Measurements from ENCODE around the gene PLSCR3.

The PLSCR3 gene

DNA sequence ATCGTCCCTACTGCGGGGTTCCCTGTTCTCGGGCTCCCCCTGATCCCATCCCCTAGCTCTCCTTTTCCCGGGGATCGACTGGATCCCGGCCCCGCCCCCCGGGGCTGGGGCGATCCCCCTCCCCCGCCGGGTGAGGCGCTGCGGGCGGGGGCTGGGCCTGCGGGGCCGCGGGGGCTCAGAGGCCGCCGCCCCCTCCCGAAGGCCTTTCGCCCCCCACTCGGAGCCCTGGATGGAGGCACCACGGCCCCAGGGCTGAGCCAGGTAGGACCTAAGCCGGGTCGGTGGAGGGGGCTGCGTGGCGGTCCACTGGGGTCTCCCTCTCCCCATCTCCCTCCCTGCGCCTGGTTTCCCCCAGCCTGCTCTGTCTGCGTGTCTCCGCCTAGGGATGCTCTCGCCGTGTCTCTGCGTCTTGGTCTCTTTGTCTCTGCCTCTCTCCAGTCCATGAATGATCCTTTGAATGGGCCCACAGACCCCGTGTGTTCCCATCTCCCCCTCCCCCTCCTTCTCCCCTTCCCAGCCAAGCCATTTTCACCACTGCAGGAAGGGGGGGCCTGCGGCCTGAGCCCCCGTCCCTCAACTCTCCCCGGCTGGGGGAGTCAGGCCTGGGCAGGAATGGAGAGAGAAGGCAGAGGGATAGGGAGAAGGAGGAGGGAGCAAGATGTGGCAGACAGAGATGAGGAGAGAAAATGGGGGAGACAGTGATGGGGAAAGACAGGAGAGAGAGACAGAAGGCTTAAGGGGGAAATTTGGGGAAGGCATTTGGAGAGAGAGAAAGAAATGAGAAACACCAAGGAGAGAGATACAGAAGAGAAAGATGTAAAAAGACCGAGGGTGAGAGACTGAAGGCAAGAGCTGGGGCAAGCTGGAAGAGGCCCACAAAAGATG is 11.3 kb upstream of the PLSCR3 start:
- Histone ChIP-seq H3K4me2 (ENCODE audit: low read length, poor library complexity, severe bottlenecking) (peak overlapping the region; percentile 75), H3K79me1 (replicated peaks; ENCODE audit: low read length, poor library complexity, severe bottlenecking) (peaks cover 16% of the 10 kb centered on the region), H3K9me3 (ENCODE audit: control insufficient read depth, low read length) (no peaks in the 10 kb centered on the region), H3K27ac (ENCODE audit: low read length, poor library complexity, severe bottlenecking) (peak overlapping the region; percentile 11), H2BK12ac (ENCODE audit: low read length in 2 of 2) (peak overlapping the region in 1 of 2 experiments; percentile 70), H2BK5ac (ENCODE audit: low read depth, low read length, poor library complexity, severe bottlenecking) (no peak overlapping the region), H4K91ac (ENCODE audit: low read length) (peak overlapping the region; percentile 76), H2AK5ac (ENCODE audit: low read length, severe bottlenecking) (no peak overlapping the region), H3K18ac (ENCODE audit: low read depth in 1 of 2, low read length in 2 of 2) (peak overlapping the region; percentile 88 to 92), H4K8ac (ENCODE audit: low read length) (no peak overlapping the region), H2BK15ac (ENCODE audit: low read depth, poor library complexity, severe bottlenecking) (peak overlapping the region; percentile 63), H3K27me3 (ENCODE audit: control insufficient read depth in 1 of 2, insufficient read depth in 1 of 2, low read length in 2 of 2) (no peaks in the 10 kb centered on the region), H3K4me3 (ENCODE audit: insufficient read depth in 1 of 2, low read depth in 1 of 2, low read length in 2 of 2) (peak overlapping the region; percentile 71 to 90), H3K23ac (ENCODE audit: low read length in 2 of 2) (peak overlapping the region in 1 of 2 experiments; percentile 89), H3K14ac (ENCODE audit: low read length in 2 of 2) (peak overlapping the region; percentile 62 to 91), H3K4ac (ENCODE audit: low read depth in 1 of 2, low read length in 2 of 2) (peak overlapping the region; percentile 58 to 71), H3K36me3 (ENCODE audit: control insufficient read depth in 1 of 2, insufficient read depth in 2 of 2, low read depth in 1 of 2, low read length in 2 of 2) (peaks cover 22 to 26% of the 10 kb centered on the region in 2 experiments), H3K9ac (ENCODE audit: low read length) (peak overlapping the region; percentile 90), H3K4me1 (ENCODE audit: control insufficient read depth, insufficient read depth, low read depth, low read length) (peaks cover 20% of the 10 kb centered on the region), H2AFZ (ENCODE audit: low read depth, low read length) (peak overlapping the region; percentile 64), H2BK120ac (ENCODE audit: low read depth, low read length) (peak overlapping the region; percentile 75)
- DNase-seq, result peak; percentile 34
- WGBS, result 3% methylated on average over 28 of the region's 38 CpGs

GRCh38 chr17:7404737-7405349 is 10.5 kb upstream of the PLSCR3 start:
- peak overlapping the region in 1 of 2 experiments; percentile 88 for H2BK12ac ChIP-seq (ENCODE audit: low read length in 2 of 2)
- peak overlapping the region; percentile 75 for H3K4me2 ChIP-seq (ENCODE audit: low read length, poor library complexity, severe bottlenecking)
- peak overlapping the region; percentile 88 to 92 for H3K18ac ChIP-seq (ENCODE audit: low read depth in 1 of 2, low read length in 2 of 2)
- no peaks in the 10 kb centered on the region for H3K9me3 ChIP-seq (ENCODE audit: control insufficient read depth, low read length)
- peak overlapping the region; percentile 90 for H3K9ac ChIP-seq (ENCODE audit: low read length)
- peak overlapping the region; percentile 78 for H2AFZ ChIP-seq (ENCODE audit: low read depth, low read length)
- H2BK5ac ChIP-seq (ENCODE audit: low read depth, low read length, poor library complexity, severe bottlenecking), result no peak overlapping the region
- peak overlapping the region; percentile 69 for H4K8ac ChIP-seq (ENCODE audit: low read length)
- H3K27me3 ChIP-seq (ENCODE audit: control insufficient read depth in 1 of 2, insufficient read depth in 1 of 2, low read length in 2 of 2), result no peaks in the 10 kb centered on the region
- H4K91ac ChIP-seq (ENCODE audit: low read length), result peak overlapping the region; percentile 76
- peak overlapping the region; percentile 75 for H2BK120ac ChIP-seq (ENCODE audit: low read depth, low read length)
- peaks cover 13% of the 10 kb centered on the region for H3K79me1 ChIP-seq (replicated peaks; ENCODE audit: low read length, poor library complexity, severe bottlenecking)
- peaks cover 20% of the 10 kb centered on the region for H3K4me1 ChIP-seq (ENCODE audit: control insufficient read depth, insufficient read depth, low read depth, low read length)
- H3K4ac ChIP-seq (ENCODE audit: low read depth in 1 of 2, low read length in 2 of 2), result peak overlapping the region; percentile 58 to 71
- H2AK5ac ChIP-seq (ENCODE audit: low read length, severe bottlenecking), result no peak overlapping the region
- peak; percentile 54 for DNase-seq
- WGBS, result 3% methylated on average over 46 of the region's 65 CpGs
- peaks cover 14 to 18% of the 10 kb centered on the region in 2 experiments for H3K36me3 ChIP-seq (ENCODE audit: control insufficient read depth in 1 of 2, insufficient read depth in 2 of 2, low read depth in 1 of 2, low read length in 2 of 2)
- peak overlapping the region in 1 of 2 experiments; percentile 89 for H3K23ac ChIP-seq (ENCODE audit: low read length in 2 of 2)
- peak overlapping the region; percentile 62 to 91 for H3K14ac ChIP-seq (ENCODE audit: low read length in 2 of 2)
- peak overlapping the region; percentile 80 for H2BK15ac ChIP-seq (ENCODE audit: low read depth, poor library complexity, severe bottlenecking)
- no peak overlapping the region for H3K27ac ChIP-seq (ENCODE audit: low read length, poor library complexity, severe bottlenecking)
- peak overlapping the region; percentile 71 to 90 for H3K4me3 ChIP-seq (ENCODE audit: insufficient read depth in 1 of 2, low read depth in 1 of 2, low read length in 2 of 2)

GRCh38 chr17:7403977-7404736 is 9.8 kb upstream of the PLSCR3 start, which contains the start of gene TMEM256:
TMEM256 (minus strand) TSS chr17:7404097; CDS start chr17:7404084, 13 bp downstream.
- H2BK12ac ChIP-seq (ENCODE audit: low read length in 2 of 2), result peak within 1 kb of the TSS in 1 of 2 experiments; percentile 88
- peak within 1 kb of the TSS; percentile 65 for H4K91ac ChIP-seq (ENCODE audit: low read length)
- H2BK15ac ChIP-seq (ENCODE audit: low read depth, poor library complexity, severe bottlenecking), result peak within 1 kb of the TSS; percentile 80
- H3K4me3 ChIP-seq (ENCODE audit: insufficient read depth in 1 of 2, low read depth in 1 of 2, low read length in 2 of 2), result peak within 1 kb of the TSS; percentile 80 to 90
- peak within 1 kb of the TSS in 1 of 2 experiments; percentile 76 for H3K4ac ChIP-seq (ENCODE audit: low read depth in 1 of 2, low read length in 2 of 2)
- H3K23ac ChIP-seq (ENCODE audit: low read length in 2 of 2), result peak within 1 kb of the TSS in 1 of 2 experiments; percentile 97
- peak within 1 kb of the TSS; percentile 97 for H3K27ac ChIP-seq (ENCODE audit: low read length, poor library complexity, severe bottlenecking)
- H2AFZ ChIP-seq (ENCODE audit: low read depth, low read length), result peak within 1 kb of the TSS; percentile 84
- H2BK120ac ChIP-seq (ENCODE audit: low read depth, low read length), result peak within 1 kb of the TSS; percentile 75
- H3K4me1 ChIP-seq (ENCODE audit: control insufficient read depth, insufficient read depth, low read depth, low read length), result peaks cover 20% of the 10 kb centered on the region
- peak within 1 kb of the TSS; percentile 95 to 96 for H3K18ac ChIP-seq (ENCODE audit: low read depth in 1 of 2, low read length in 2 of 2)
- WGBS, result under 1% methylated on average over 48 of the region's 49 CpGs
- peaks cover 7 to 11% of the 10 kb centered on the region in 2 experiments for H3K36me3 ChIP-seq (ENCODE audit: control insufficient read depth in 1 of 2, insufficient read depth in 2 of 2, low read depth in 1 of 2, low read length in 2 of 2)
- peak within 1 kb of the TSS; percentile 91 for H3K9ac ChIP-seq (ENCODE audit: low read length)
- no peaks in the 10 kb centered on the region for H3K27me3 ChIP-seq (ENCODE audit: control insufficient read depth in 1 of 2, insufficient read depth in 1 of 2, low read length in 2 of 2)
- DNase-seq, result peak; percentile 100
- peak within 1 kb of the TSS; percentile 99 for H4K8ac ChIP-seq (ENCODE audit: low read length)
- H2AK5ac ChIP-seq (ENCODE audit: low read length, severe bottlenecking), result peak within 1 kb of the TSS; percentile 31
- H3K4me2 ChIP-seq (ENCODE audit: low read length, poor library complexity, severe bottlenecking), result peak within 1 kb of the TSS; percentile 84
- no peaks in the 10 kb centered on the region for H3K9me3 ChIP-seq (ENCODE audit: control insufficient read depth, low read length)
- H3K79me1 ChIP-seq (replicated peaks; ENCODE audit: low read length, poor library complexity, severe bottlenecking), result peaks cover 13% of the 10 kb centered on the region
- H2BK5ac ChIP-seq (ENCODE audit: low read depth, low read length, poor library complexity, severe bottlenecking), result peak within 1 kb of the TSS; percentile 82
- peak within 1 kb of the TSS; percentile 62 to 81 for H3K14ac ChIP-seq (ENCODE audit: low read length in 2 of 2)

Measured in mesenchymal stem cell (in vitro differentiated cells and primary cell).